ENCODE measurements around the gene NACC1.

GRCh38 chr19:13133241-13133870 lies 15.3 kb downstream of the NACC1 start:
- TF ChIP-seq RAD21 (IDR thresholded peaks at IDR 0.05; ENCODE audit: low read depth) (no peak), EP300 (IDR thresholded peaks at IDR 0.05; ENCODE audit: borderline replicate concordance) (no peak), EGR1 (IDR thresholded peaks at IDR 0.05) (no peak)
